Measurements from ENCODE around the gene RBM6. TPM values are rescaled to one million over a fixed set of nuclear protein-coding genes. Genes with fewer than 3 reads are reported as not detected.
A peak's percentile ranks its signal among the peaks of the same experiment; 100 is the strongest.

Gene RBM6
- total and polyA plus RNA-seq, 2 experiments from 2014 or later: 66.6 to 97.6 TPM

- H3K4me1 Mint-ChIP-seq: peaks cover 36% of the 10 kb centered on the region
- peaks cover 16% of the 10 kb centered on the region for H3K27me3 Mint-ChIP-seq (ENCODE audit: insufficient read depth, low read depth, poor library complexity)
- Histone ChIP-seq H3K4me3 (peak overlapping the region; percentile 28; the same call in 1 of the 2 replicates), H3K27me3 (ENCODE audit: insufficient read depth) (no peaks in the 10 kb centered on the region), H3K27ac (ENCODE audit: low read depth) (no peak overlapping the region), H3K4me2 (peak overlapping the region; percentile 66), H3F3A (replicated peaks; ENCODE audit: low read depth) (0 out of 2 replicates have a peak, but pooled peaks cover 5% of the 10 kb centered on the region), H2AFZ (peak overlapping the region; percentile 56), H3K79me2 (replicated peaks; ENCODE audit: insufficient read depth) (no peaks in the 10 kb centered on the region), H3K9me2 (ENCODE audit: insufficient read depth) (no peaks in the 10 kb centered on the region; the same call in 1 of the 2 replicates), H4K20me1 (replicated peaks; ENCODE audit: insufficient read depth) (peaks cover 6% of the 10 kb centered on the region; the same call in 1 of the 2 replicates), H3K4me1 (ENCODE audit: insufficient read depth) (peaks cover 22% of the 10 kb centered on the region), H3K36me3 (ENCODE audit: insufficient read depth) (no peaks in the 10 kb centered on the region)
- TF ChIP-seq, protein P1, sequence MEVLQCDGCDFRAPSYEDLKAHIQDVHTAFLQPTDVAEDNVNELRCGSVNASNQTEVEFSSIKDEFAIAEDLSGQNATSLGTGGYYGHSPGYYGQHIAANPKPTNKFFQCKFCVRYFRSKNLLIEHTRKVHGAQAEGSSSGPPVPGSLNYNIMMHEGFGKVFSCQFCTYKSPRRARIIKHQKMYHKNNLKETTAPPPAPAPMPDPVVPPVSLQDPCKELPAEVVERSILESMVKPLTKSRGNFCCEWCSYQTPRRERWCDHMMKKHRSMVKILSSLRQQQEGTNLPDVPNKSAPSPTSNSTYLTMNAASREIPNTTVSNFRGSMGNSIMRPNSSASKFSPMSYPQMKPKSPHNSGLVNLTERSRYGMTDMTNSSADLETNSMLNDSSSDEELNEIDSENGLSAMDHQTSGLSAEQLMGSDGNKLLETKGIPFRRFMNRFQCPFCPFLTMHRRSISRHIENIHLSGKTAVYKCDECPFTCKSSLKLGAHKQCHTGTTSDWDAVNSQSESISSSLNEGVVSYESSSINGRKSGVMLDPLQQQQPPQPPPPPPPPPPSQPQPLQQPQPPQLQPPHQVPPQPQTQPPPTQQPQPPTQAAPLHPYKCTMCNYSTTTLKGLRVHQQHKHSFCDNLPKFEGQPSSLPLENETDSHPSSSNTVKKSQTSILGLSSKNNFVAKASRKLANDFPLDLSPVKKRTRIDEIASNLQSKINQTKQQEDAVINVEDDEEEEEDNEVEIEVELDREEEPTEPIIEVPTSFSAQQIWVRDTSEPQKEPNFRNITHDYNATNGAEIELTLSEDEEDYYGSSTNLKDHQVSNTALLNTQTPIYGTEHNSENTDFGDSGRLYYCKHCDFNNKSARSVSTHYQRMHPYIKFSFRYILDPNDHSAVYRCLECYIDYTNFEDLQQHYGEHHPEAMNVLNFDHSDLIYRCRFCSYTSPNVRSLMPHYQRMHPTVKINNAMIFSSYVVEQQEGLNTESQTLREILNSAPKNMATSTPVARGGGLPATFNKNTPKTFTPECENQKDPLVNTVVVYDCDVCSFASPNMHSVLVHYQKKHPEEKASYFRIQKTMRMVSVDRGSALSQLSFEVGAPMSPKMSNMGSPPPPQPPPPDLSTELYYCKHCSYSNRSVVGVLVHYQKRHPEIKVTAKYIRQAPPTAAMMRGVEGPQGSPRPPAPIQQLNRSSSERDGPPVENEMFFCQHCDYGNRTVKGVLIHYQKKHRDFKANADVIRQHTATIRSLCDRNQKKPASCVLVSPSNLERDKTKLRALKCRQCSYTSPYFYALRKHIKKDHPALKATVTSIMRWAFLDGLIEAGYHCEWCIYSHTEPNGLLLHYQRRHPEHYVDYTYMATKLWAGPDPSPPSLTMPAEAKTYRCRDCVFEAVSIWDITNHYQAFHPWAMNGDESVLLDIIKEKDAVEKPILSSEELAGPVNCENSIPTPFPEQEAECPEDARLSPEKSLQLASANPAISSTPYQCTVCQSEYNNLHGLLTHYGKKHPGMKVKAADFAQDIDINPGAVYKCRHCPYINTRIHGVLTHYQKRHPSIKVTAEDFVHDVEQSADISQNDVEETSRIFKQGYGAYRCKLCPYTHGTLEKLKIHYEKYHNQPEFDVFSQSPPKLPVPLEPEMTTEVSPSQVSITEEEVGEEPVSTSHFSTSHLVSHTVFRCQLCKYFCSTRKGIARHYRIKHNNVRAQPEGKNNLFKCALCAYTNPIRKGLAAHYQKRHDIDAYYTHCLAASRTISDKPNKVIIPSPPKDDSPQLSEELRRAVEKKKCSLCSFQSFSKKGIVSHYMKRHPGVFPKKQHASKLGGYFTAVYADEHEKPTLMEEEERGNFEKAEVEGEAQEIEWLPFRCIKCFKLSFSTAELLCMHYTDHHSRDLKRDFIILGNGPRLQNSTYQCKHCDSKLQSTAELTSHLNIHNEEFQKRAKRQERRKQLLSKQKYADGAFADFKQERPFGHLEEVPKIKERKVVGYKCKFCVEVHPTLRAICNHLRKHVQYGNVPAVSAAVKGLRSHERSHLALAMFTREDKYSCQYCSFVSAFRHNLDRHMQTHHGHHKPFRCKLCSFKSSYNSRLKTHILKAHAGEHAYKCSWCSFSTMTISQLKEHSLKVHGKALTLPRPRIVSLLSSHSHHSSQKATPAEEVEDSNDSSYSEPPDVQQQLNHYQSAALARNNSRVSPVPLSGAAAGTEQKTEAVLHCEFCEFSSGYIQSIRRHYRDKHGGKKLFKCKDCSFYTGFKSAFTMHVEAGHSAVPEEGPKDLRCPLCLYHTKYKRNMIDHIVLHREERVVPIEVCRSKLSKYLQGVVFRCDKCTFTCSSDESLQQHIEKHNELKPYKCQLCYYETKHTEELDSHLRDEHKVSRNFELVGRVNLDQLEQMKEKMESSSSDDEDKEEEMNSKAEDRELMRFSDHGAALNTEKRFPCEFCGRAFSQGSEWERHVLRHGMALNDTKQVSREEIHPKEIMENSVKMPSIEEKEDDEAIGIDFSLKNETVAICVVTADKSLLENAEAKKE (CRISPR knock-in tag; IDR thresholded peaks at IDR 0.05): no peak
- TF ChIP-seq ZNF331 (CRISPR knock-in tag; IDR thresholded peaks at IDR 0.05; ENCODE audit: low read depth): no peak
- TF ChIP-seq REST (IDR thresholded peaks at IDR 0.05; ENCODE audit: unreplicated experiment): no peak
- no peak for TF ChIP-seq CREB1 (CRISPR knock-in tag; IDR thresholded peaks at IDR 0.05; ENCODE audit: low read depth)
- TF ChIP-seq STAT1 (IDR thresholded peaks at IDR 0.05; ENCODE audit: unreplicated experiment): no peak
- TF ChIP-seq, protein P2, sequence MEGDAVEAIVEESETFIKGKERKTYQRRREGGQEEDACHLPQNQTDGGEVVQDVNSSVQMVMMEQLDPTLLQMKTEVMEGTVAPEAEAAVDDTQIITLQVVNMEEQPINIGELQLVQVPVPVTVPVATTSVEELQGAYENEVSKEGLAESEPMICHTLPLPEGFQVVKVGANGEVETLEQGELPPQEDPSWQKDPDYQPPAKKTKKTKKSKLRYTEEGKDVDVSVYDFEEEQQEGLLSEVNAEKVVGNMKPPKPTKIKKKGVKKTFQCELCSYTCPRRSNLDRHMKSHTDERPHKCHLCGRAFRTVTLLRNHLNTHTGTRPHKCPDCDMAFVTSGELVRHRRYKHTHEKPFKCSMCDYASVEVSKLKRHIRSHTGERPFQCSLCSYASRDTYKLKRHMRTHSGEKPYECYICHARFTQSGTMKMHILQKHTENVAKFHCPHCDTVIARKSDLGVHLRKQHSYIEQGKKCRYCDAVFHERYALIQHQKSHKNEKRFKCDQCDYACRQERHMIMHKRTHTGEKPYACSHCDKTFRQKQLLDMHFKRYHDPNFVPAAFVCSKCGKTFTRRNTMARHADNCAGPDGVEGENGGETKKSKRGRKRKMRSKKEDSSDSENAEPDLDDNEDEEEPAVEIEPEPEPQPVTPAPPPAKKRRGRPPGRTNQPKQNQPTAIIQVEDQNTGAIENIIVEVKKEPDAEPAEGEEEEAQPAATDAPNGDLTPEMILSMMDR (conservative IDR thresholded peaks at IDR 0.05; ENCODE audit: low read depth in 2 of 2): no peak
- TF ChIP-seq POLR2AphosphoS5 (IDR thresholded peaks at IDR 0.05; ENCODE audit: low read depth): no peak
- no peak for TF ChIP-seq NANOG (IDR thresholded peaks at IDR 0.05; ENCODE audit: borderline replicate concordance)
- no peak for TF ChIP-seq EZH2 (IDR thresholded peaks at IDR 0.05; ENCODE audit: low read depth, unreplicated experiment)
- H3K9me3 Mint-ChIP-seq: no peaks in the 10 kb centered on the region
- ATAC-seq: peak; percentile 3; the same call in 1 of the 3 replicates
- H3K36me3 Mint-ChIP-seq (ENCODE audit: low read depth): peaks cover 9% of the 10 kb centered on the region
- H3K27ac Mint-ChIP-seq: peak overlapping the region; percentile 68
- H3K4me3 Mint-ChIP-seq: peak overlapping the region; percentile 30; the same call in 1 of the 3 replicates
- DNase-seq (ENCODE audit: low spot score): peak; percentile 30
These were observed 184.3 kb downstream of the RBM6 start for GRCh38 chr3:50124052-50124799.

All from GM23338 (cell line).